Measurements from ENCODE around the gene ZNF785.

- TF ChIP-seq CTCF (IDR thresholded peaks at IDR 0.05) (no peak), POLR2A (IDR thresholded peaks at IDR 0.05) (no peak)
These were observed 14.7 kb downstream of the ZNF785 start for GRCh38 chr16:30570636-30571444.
